ENCODE measurements around the gene LRCH1. TPM values are rescaled to one million over a fixed set of nuclear protein-coding genes. Genes with fewer than 3 reads are reported as not detected.

LRCH1 gene
- total RNA-seq, 4 donors from 2014 or later = 29.1 to 55.6 (median 36.2) TPM

GRCh38 chr13:46526740-46527139 lies 26.2 kb upstream of the LRCH1 start:
- H3K9me3 ChIP-seq = no peaks in the 10 kb centered on the region
- TF ChIP-seq CTCF (IDR thresholded peaks at IDR 0.05) (no peak), POLR2A (IDR thresholded peaks at IDR 0.05) (no peak)
- DNase-seq = no peak
- intact Hi-C loops (cut with DNase I; ENCODE audit: low total_unique reads) = no loop called here
- H3K4me3 ChIP-seq = no peak overlapping the region
- no peaks in the 10 kb centered on the region for H3K27me3 ChIP-seq
- H3K36me3 ChIP-seq = no peaks in the 10 kb centered on the region
- no peak overlapping the region for H3K27ac ChIP-seq
- H3K4me1 ChIP-seq = no peaks in the 10 kb centered on the region

- TF ChIP-seq CTCF (IDR thresholded peaks at IDR 0.05) (no peak), POLR2A (IDR thresholded peaks at IDR 0.05) (no peak)
- Histone ChIP-seq H3K27me3 (no peaks in the 10 kb centered on the region), H3K27ac (no peak overlapping the region), H3K36me3 (no peaks in the 10 kb centered on the region), H3K4me1 (no peaks in the 10 kb centered on the region), H3K4me3 (no peak overlapping the region), H3K9me3 (no peaks in the 10 kb centered on the region)
- no peak for DNase-seq
- intact Hi-C loops (cut with DNase I; ENCODE audit: low total_unique reads) = no loop called here
These were observed 25.7 kb upstream of the LRCH1 start for GRCh38 chr13:46527237-46527636.

- TF ChIP-seq CTCF (IDR thresholded peaks at IDR 0.05) = no peak
These were observed 23.6 kb upstream of the LRCH1 start for GRCh38 chr13:46529216-46529919.

GRCh38 chr13:46530084-46530935 lies 22.7 kb upstream of the LRCH1 start:
- no peak for DNase-seq
- Histone ChIP-seq H3K4me1 (no peaks in the 10 kb centered on the region), H3K27me3 (no peaks in the 10 kb centered on the region), H3K27ac (peak overlapping the region; percentile 3 to 43), H3K36me3 (no peaks in the 10 kb centered on the region), H3K4me3 (no peak overlapping the region), H3K9me3 (no peaks in the 10 kb centered on the region)
- TF ChIP-seq CTCF (IDR thresholded peaks at IDR 0.05) = no peak
- no peak for TF ChIP-seq POLR2A (IDR thresholded peaks at IDR 0.05)
- intact Hi-C loops (cut with DNase I; ENCODE audit: low total_unique reads) = no loop called here

More at GRCh38 chr13:46529216-46529919, 23.6 kb upstream of the LRCH1 start:
- no peak overlapping the region for H3K27ac ChIP-seq
- H3K4me3 ChIP-seq = no peak overlapping the region
- no peaks in the 10 kb centered on the region for H3K27me3 ChIP-seq
- H3K4me1 ChIP-seq = no peaks in the 10 kb centered on the region
- H3K9me3 ChIP-seq = no peaks in the 10 kb centered on the region
- no peak for DNase-seq
- no peaks in the 10 kb centered on the region for H3K36me3 ChIP-seq
- intact Hi-C loops (cut with DNase I; ENCODE audit: low total_unique reads) = no loop called here

- intact Hi-C loops (cut with DNase I; ENCODE audit: low total_unique reads) = no loop called here
- Histone ChIP-seq H3K27ac (peak overlapping the region in 1 of 2 donors; percentile 12), H3K36me3 (no peaks in the 10 kb centered on the region), H3K4me1 (no peaks in the 10 kb centered on the region), H3K4me3 (no peak overlapping the region), H3K9me3 (no peaks in the 10 kb centered on the region), H3K27me3 (no peaks in the 10 kb centered on the region)
- TF ChIP-seq POLR2A (IDR thresholded peaks at IDR 0.05) = no peak
- no peak for TF ChIP-seq CTCF (IDR thresholded peaks at IDR 0.05)
- DNase-seq = no peak
These were observed 21.0 kb upstream of the LRCH1 start for GRCh38 chr13:46531953-46532352.
